GM19397 (cell line): Measurements from ENCODE around the gene PLCH1.
"Not testable (repeated sequence)": the region's sequence is repeated elsewhere in the genome, so short reads cannot be mapped to it uniquely, and the experiment has no call there.

Source experiments
- ATAC-seq: cut with Tn5 transposase; IDR thresholded peaks from one replicate; pipeline ENCODE4 v1.9.1; 2021; ENCODE audit warnings: mild to moderate bottlenecking, moderate library complexity; ENCODE audit not compliant: unreplicated experiment

The PLCH1 gene

GRCh38 chr3:155394896-155395295 lies 350.0 kb downstream of the PLCH1 start:
- not testable (repeated sequence) for ATAC-seq

- ATAC-seq: no peak
Measured at GRCh38 chr3:155394240-155394639, 350.6 kb downstream of the PLCH1 start.

DNA sequence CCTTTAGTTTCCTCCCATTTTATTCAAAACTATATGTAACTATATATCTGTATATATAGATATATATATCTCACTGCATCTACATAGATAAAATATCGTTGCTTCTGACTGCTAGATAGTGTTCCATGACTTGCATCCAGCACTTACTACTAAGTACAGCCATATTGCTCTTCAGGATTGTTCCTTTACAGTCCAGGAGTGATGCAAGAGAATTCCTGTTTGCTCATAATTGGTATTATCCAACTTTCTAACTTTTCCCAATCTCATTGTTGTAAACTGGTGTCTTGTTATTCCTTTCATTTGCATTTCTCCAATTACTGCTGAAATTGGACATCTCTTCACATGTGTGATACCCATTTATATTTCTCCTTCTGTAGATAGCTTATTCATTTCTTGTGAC lies 351.6 kb downstream of the PLCH1 start:
- ATAC-seq: no peak

GRCh38 chr3:155392138-155392537 lies 352.7 kb downstream of the PLCH1 start:
- no peak for ATAC-seq

DNA sequence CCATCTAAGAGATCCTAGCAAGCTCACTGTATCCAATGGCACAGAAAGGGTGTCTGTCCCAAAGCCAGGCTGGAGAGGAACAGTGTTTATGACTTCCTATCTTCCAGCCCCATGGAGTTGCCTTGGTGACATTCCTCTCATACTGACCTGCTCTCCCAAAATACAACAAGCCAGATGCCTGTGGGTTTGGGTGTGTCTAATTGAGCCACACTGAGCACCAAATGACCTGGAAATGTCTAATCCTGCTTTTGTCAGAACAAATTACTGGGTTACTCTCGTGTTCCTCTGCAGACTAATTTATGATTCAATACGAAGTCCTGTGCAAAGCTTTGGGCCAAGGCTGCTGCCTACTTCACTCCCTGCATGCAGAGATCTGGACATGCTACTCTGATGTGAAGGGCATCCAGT lies 353.3 kb downstream of the PLCH1 start:
- ATAC-seq: no peak

DNA sequence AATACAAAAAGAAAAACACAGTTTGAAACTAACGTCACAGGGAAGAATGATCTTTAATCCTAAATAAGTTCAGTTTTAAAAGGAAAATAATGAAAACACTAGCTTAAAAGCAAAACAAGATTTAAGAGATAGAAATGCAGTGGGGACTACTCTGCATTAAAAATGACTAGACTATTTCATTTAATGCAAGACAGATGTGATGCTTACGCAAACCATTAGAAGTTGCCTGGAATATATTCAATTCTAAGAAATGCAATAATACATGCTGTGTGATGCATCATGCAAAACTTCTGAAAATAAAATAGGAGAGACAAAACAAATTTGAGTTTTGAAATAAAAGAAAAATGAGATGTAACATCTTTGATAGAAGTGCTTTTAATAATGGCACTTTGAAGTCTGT lies 353.8 kb downstream of the PLCH1 start:
- ATAC-seq: no peak

DNA sequence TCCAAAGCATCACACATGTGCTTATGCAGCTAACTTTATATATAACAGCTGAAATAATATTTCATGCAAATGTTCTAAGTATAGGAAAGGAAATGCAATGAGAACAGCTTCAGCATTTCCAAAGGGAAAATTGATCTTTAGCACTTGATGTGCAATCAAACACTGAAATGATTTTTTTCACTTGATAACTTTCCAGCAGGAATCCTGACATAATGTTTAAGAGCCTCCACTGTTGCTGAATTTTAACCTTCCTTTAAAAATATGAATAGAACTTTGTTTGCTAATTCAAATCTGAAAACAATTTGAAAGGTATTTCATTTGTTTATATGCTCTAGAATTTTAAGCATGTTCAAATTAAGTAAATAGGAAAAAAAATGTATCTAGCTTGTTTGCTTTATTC lies 354.5 kb downstream of the PLCH1 start:
- no peak for ATAC-seq

DNA sequence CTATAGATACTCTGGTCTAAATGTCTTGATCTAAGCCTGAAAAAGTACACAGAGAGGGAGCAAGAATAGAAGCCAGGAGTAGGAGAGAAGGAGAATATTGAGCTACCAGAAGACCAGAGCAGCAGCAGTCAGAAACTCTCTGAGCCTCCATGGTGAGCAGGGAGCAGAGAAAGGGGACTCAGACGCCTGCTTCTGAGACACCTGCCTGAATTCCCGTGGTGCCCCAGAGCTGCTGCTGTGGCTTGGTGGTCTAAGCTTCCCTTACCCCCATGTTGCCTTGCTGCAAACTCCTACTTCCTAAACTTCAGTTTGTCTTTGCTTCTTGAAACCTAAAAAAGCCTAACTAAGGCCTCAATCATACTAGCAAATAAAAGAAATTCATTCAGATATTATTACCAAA lies 356.5 kb downstream of the PLCH1 start:
- no peak for ATAC-seq

DNA sequence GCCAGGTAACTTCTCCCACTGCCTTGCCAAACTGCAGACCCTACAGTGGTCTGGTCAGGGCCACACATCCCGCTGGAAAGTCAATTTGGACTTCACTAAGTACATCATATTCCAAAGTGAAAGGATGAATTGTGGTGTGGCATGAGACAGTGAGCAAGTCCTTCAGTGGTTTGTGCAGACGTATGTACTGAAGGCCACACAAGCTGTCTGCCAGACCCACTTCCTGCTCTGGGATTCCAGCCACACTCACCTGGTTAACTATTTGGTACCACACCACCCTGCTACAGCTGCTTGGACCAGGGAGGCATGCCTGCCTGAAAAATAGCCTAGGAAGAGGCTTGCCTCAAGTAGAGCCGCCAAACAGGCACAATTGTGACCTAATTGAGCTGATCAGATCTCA lies 357.3 kb downstream of the PLCH1 start:
- no peak for ATAC-seq

DNA sequence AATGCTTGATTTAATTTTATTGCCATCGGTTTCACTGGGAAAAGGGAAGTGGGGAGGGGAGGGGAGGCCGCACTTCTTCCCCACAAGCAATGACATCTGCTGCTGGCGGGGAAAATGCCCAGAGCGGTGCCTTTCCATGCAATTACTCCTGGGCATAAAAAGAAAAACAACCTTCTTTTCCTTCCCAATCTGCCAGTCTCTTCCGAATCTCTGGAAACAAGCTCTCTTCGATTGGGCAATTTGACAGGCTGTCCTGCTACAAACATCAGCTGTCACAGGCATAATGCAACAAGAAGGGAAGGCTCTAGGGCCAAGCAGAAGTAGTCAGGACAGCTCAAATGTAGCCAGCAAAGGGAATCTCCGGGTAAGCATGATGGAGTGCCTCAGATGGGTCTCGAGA lies 358.0 kb downstream of the PLCH1 start:
- no peak for ATAC-seq

- ATAC-seq: no peak
Measured at GRCh38 chr3:155385896-155386625, 358.8 kb downstream of the PLCH1 start.

GRCh38 chr3:155382396-155383042 lies 362.4 kb downstream of the PLCH1 start:
- no peak for ATAC-seq

GRCh38 chr3:155377847-155378246 lies 367.0 kb downstream of the PLCH1 start:
- no peak for ATAC-seq

DNA sequence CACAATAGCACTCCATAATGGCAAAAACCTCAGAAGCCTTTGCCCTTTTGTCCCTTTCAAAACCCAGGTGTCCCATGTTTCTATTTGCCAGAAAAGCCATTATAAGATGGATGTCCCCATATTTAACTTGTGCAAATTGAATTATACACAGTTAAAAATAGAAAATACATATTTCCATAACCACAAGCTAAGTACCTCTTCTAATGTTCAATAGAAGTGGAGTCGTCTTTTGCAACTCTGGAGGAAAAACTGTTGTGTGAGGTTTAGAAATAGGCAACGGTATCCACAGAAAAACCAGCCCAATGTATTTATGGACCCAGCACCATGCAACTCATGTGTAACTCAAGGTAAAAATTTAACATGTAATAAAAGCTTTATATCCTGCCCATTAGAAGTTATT lies 367.8 kb downstream of the PLCH1 start:
- no peak for ATAC-seq

DNA sequence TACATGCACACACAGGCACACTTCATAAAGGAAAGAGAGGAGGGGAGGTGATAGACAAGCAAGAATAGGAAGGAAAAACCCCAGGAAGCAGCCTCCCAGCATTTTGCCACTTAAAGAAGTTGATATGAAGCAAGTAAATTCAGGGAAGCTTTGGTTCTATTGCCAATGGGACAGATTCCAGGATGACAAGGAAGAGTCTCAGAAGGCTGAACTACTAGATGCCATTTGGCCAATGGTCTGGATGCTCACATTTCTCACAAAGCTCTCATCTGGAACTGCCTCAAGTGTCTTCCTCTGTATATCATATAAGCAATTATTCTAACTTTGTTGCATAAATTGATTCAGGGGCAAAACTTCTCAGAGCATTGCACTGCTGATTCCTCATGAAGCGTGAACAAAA lies 372.6 kb downstream of the PLCH1 start:
- ATAC-seq: no peak

GRCh38 chr3:155370764-155371503 lies 373.9 kb downstream of the PLCH1 start:
- no peak for ATAC-seq

DNA sequence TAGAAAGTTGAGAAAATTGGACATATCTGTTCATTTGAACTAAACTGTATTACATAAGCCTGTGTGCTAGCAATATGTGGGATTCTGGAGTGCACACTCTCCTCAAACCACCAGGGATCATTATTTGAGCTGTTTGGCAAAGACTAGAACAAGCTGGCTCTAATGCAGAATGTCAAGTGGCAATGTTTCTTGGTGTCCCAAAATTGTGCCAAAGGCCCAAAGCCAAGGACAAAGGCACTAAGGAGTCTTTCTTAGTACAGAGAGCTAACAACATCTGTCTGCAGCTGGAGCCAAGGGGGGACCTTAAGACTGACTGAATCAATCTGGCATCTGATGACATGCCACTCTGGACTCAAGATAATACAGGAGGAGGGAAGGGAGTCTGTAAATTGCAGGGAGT lies 374.7 kb downstream of the PLCH1 start:
- no peak for ATAC-seq

- no peak for ATAC-seq
Measured at GRCh38 chr3:155369735-155370134, 375.1 kb downstream of the PLCH1 start.

DNA sequence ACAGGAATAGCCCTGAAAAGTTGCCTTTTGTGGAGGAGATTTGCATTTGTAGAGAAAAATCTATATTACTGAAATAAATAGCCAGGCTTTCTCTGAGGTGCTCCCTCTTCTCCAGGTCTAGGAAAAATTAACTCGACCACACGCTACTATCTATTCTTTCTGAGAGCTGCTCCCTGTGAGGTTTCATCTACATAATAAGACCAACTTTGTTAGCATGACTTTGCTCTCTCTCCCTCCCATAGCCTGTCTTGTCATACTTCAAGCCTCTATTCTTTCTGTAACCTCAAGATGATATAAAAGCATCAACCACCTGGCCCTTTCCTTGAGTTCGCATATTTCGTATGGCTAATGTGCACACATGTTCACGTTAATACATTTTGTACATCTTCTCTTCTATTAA lies 375.6 kb downstream of the PLCH1 start:
- ATAC-seq: no peak

GRCh38 chr3:155368786-155369185 lies 376.1 kb downstream of the PLCH1 start:
- no peak for ATAC-seq

DNA sequence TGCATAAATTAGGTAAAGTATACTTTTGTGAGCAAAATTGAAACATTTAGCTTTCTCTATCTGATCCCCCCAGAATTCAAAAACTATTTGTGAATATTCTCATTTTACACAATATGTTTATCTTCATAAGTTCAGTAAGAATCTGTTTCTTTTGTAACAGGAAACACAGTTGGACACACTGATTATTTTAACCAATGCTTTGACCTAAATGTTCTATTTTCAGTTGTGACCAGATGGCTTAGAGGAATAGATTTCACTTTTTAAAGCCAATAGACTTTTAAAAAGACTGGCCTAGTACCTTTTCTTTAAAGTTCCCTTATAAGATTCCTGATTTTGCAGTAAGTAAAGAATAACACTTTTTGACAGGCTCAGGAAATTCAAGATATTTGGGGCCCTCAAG lies 377.4 kb downstream of the PLCH1 start:
- no peak for ATAC-seq

- ATAC-seq: no peak
Measured at GRCh38 chr3:155365178-155365783, 379.6 kb downstream of the PLCH1 start.
